Vagina (tissue), 2 donors: ENCODE data around the gene NRXN3.

ENCODE experiments used
- POLR2AphosphoS5 ChIP-seq, 2 donors: sonication (generic); formaldehyde crosslinking; IDR thresholded peaks; one replicate each; pipeline ENCODE4 v1.9.0; 2017; ENCODE audit warnings: antibody characterized with exemption in 2 of 2, mild to moderate bottlenecking in 2 of 2, low read depth in 1 of 2; ENCODE audit not compliant: insufficient read depth in 1 of 2
- TF ChIP-seq, protein P1 (sequence below), 3 experiments: fragments of 450-650 bp in 2 of 3; fragments of 200-600 bp in 1 of 3; sonication (generic) in 1 of 3; IDR thresholded peaks; one replicate each; pipeline ENCODE4 v1.5.1; 2017 to 2019; ENCODE audit warnings: antibody characterized with exemption in 3 of 3, mild to moderate bottlenecking in 2 of 3, moderate library complexity in 2 of 3

DNA sequence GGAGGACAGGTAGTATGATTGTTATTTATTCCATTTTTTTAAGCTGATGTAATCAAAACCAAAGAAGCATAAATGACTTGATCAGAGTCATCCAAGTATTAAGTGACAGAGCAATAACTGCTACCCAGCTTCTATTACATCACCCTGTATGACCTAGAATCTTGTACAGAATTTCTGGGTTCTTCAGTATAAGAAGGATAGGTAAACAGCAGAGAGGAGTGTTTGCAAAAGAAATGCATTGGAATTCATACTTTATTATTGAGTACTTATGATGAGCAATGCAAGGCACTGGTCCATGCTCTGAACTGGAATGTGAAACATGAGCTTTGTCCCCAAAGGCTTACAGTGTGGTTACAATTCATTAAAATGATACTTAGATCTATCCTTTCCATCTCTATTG lies 1124.3 kb downstream of the NRXN3 start:
- TF ChIP-seq, protein P1, sequence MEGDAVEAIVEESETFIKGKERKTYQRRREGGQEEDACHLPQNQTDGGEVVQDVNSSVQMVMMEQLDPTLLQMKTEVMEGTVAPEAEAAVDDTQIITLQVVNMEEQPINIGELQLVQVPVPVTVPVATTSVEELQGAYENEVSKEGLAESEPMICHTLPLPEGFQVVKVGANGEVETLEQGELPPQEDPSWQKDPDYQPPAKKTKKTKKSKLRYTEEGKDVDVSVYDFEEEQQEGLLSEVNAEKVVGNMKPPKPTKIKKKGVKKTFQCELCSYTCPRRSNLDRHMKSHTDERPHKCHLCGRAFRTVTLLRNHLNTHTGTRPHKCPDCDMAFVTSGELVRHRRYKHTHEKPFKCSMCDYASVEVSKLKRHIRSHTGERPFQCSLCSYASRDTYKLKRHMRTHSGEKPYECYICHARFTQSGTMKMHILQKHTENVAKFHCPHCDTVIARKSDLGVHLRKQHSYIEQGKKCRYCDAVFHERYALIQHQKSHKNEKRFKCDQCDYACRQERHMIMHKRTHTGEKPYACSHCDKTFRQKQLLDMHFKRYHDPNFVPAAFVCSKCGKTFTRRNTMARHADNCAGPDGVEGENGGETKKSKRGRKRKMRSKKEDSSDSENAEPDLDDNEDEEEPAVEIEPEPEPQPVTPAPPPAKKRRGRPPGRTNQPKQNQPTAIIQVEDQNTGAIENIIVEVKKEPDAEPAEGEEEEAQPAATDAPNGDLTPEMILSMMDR (IDR thresholded peaks at IDR 0.05) = no peak
- no peak for TF ChIP-seq POLR2AphosphoS5 (IDR thresholded peaks at IDR 0.05; ENCODE audit: insufficient read depth in 1 of 2, low read depth in 1 of 2)
